GM18951 (cell line): ENCODE measurements around the gene PI4K2A.
A peak's percentile ranks its signal among the peaks of the same experiment; 100 is the strongest.
"Not testable (repeated sequence)": the region's sequence is repeated elsewhere in the genome, so short reads cannot be mapped to it uniquely, and the experiment has no call there.

ENCODE experiments used
- POLR2A ChIP-seq: IDR thresholded peaks from 4 replicates; pipeline ENCODE4 v1.6.1; 2011; ENCODE audit warnings: mild to moderate bottlenecking; ENCODE audit not compliant: insufficient read length, insufficient read depth; ENCODE audit errors: extremely low read depth
- in situ Hi-C: fragments of 300-500 bp; cut with MboI; formaldehyde crosslinking; loops from one replicate; pipeline ENCODE4 v1.12.0; 2022; ENCODE audit warnings: low sequenced_read_pairs, mixed read lengths, inconsistent platforms; ENCODE audit not compliant: unreplicated experiment

PI4K2A gene

GRCh38 chr10:97612386-97612785 is 28.1 kb upstream of the PI4K2A start:
- in situ Hi-C loops, result no loop called here
- no peak for TF ChIP-seq POLR2A

- in situ Hi-C loops, result no loop called here
- TF ChIP-seq POLR2A, result no peak
These were observed 22.2 kb upstream of the PI4K2A start for GRCh38 chr10:97618285-97618684.

- in situ Hi-C loops, result no loop called here
- no peak for TF ChIP-seq POLR2A
These were observed 21.7 kb upstream of the PI4K2A start for GRCh38 chr10:97618733-97619132.

- in situ Hi-C loops, result no loop called here
- TF ChIP-seq POLR2A, result no peak
These were observed 17.2 kb upstream of the PI4K2A start for GRCh38 chr10:97623277-97623676.

- no peak for TF ChIP-seq POLR2A
- in situ Hi-C loops, result no loop called here
These were observed 12.7 kb upstream of the PI4K2A start for GRCh38 chr10:97627731-97628130.

- no peak for TF ChIP-seq POLR2A
- in situ Hi-C loops, result no loop called here
These were observed 12.2 kb upstream of the PI4K2A start for GRCh38 chr10:97628228-97628627.

- no peak for TF ChIP-seq POLR2A
- in situ Hi-C loops, result no loop called here
These were observed 11.2 kb upstream of the PI4K2A start for GRCh38 chr10:97629289-97629688.

- in situ Hi-C loops, result no loop called here
- no peak for TF ChIP-seq POLR2A
These were observed 9.4 kb upstream of the PI4K2A start for GRCh38 chr10:97631098-97631497.

GRCh38 chr10:97632949-97633884 is 7.3 kb upstream of the PI4K2A start, which contains the start of gene MORN4:
Gene MORN4 (minus strand): TSS chr10:97633500. CDS start chr10:97619653, 13,847 bp downstream.
- TF ChIP-seq POLR2A, result peak; percentile 47
- in situ Hi-C loops, result no loop called here

- in situ Hi-C loops, result no loop called here
- TF ChIP-seq POLR2A, result no peak
These were observed 6.5 kb upstream of the PI4K2A start for GRCh38 chr10:97633921-97634320.

- no peak for TF ChIP-seq POLR2A
- in situ Hi-C loops, result no loop called here
These were observed 4.9 kb upstream of the PI4K2A start for GRCh38 chr10:97635577-97635976.

GRCh38 chr10:97639090-97639489 is 1.4 kb upstream of the PI4K2A start:
- in situ Hi-C loops, result not testable (repeated sequence)

GRCh38 chr10:97640868-97641811 is 669 bp downstream of the PI4K2A start:
- in situ Hi-C loops, result no loop called here
- no peak for TF ChIP-seq POLR2A

GRCh38 chr10:97642471-97643159 is 2.1 kb downstream of the PI4K2A start:
- in situ Hi-C loops, result not testable (repeated sequence)
